HepG2 (cell line): ENCODE results near the gene HSPB7. TPM values are rescaled to one million over a fixed set of nuclear protein-coding genes. Genes with fewer than 3 reads are reported as not detected.

ENCODE experiments used
- AGO2 ChIP-seq: fragments of 200-400 bp; formaldehyde crosslinking; optimal IDR thresholded peaks from 2 replicates; pipeline ENCODE3; 2017; ENCODE audit warnings: mild to moderate bottlenecking, low read depth, low read length, moderate library complexity
- EED ChIP-seq: sonication (generic); formaldehyde crosslinking; IDR thresholded peaks from 2 replicates; pipeline ENCODE4 v1.5.0; 2020; ENCODE audit warnings: mild to moderate bottlenecking, missing genetic modification reagents
- ETV5 ChIP-seq: IDR thresholded peaks from 2 replicates; pipeline ENCODE4 v1.6.1; 2018; ENCODE audit warnings: missing biosample characterization, missing genetic modification reagents, inconsistent platforms, borderline replicate concordance
- GLMP ChIP-seq: sonication (generic); formaldehyde crosslinking; IDR thresholded peaks from 2 replicates; pipeline ENCODE4 v1.9.0; 2021; ENCODE audit warnings: missing genetic modification reagents, mild to moderate bottlenecking, borderline replicate concordance
- HOXD1 ChIP-seq: sonication (generic); formaldehyde crosslinking; IDR thresholded peaks from 2 replicates; pipeline ENCODE4 v1.5.0; 2020; ENCODE audit warnings: missing genetic modification reagents
- JDP2 ChIP-seq: sonication (generic); formaldehyde crosslinking; IDR thresholded peaks from 2 replicates; pipeline ENCODE4 v1.8.1; 2022; ENCODE audit warnings: missing genetic modification reagents, borderline replicate concordance
- NR2C2 ChIP-seq: sonication (generic); formaldehyde crosslinking; IDR thresholded peaks from 2 replicates; pipeline ENCODE4 v1.4.0; 2020; ENCODE audit warnings: missing genetic modification reagents, mild to moderate bottlenecking, moderate library complexity, borderline replicate concordance
- NR2F6 ChIP-seq, 2 experiments: IDR thresholded peaks; 2 replicates each; pipeline ENCODE4 v1.6.1; 2016; ENCODE audit warnings: antibody characterized with exemption in 1 of 2, mild to moderate bottlenecking in 1 of 2
- NRL ChIP-seq: sonication (generic); formaldehyde crosslinking; IDR thresholded peaks from 2 replicates; pipeline ENCODE4 v1.5.0; 2020; ENCODE audit warnings: missing genetic modification reagents, mild to moderate bottlenecking, moderate library complexity, borderline replicate concordance
- PBX2 ChIP-seq: IDR thresholded peaks from 2 replicates; pipeline ENCODE4 v1.6.1; 2016; ENCODE audit warnings: control low read depth
- SAP130 ChIP-seq: IDR thresholded peaks from 2 replicates; pipeline ENCODE4 v1.6.1; 2016; ENCODE audit warnings: low read depth
- SCMH1 ChIP-seq: sonication (generic); formaldehyde crosslinking; IDR thresholded peaks from 2 replicates; pipeline ENCODE4 v1.9.0; 2021; ENCODE audit warnings: missing genetic modification reagents, mild to moderate bottlenecking, borderline replicate concordance
- SIX4 ChIP-seq: sonication (generic); formaldehyde crosslinking; IDR thresholded peaks from 2 replicates; pipeline ENCODE4 v1.4.0; 2020; ENCODE audit warnings: missing genetic modification reagents
- SP1 ChIP-seq, 2 experiments: fragments of 450-650 bp in 1 of 2; sonication (generic) in 1 of 2; formaldehyde crosslinking in 1 of 2; IDR thresholded peaks; 2 replicates each; pipeline versions ENCODE4 v1.4.0 to v1.6.1; 2016 to 2020; ENCODE audit warnings: missing genetic modification reagents in 1 of 2
- STAG1 ChIP-seq: sonication (generic); formaldehyde crosslinking; IDR thresholded peaks from 2 replicates; pipeline ENCODE4 v1.4.0; 2020; ENCODE audit warnings: missing genetic modification reagents
- UBTF ChIP-seq: sonication (generic); formaldehyde crosslinking; IDR thresholded peaks from 2 replicates; pipeline ENCODE4 v1.4.0; 2020; ENCODE audit warnings: mild to moderate bottlenecking, missing genetic modification reagents
- WIZ ChIP-seq: sonication (generic); formaldehyde crosslinking; IDR thresholded peaks from 2 replicates; pipeline ENCODE4 v1.5.1; 2020; ENCODE audit warnings: mild to moderate bottlenecking, missing genetic modification reagents
- XRCC5 ChIP-seq: fragments of 200-400 bp; formaldehyde crosslinking; optimal IDR thresholded peaks from 2 replicates; pipeline ENCODE3; 2017; ENCODE audit warnings: mild to moderate bottlenecking, low read length
- ZBTB14 ChIP-seq: sonication (generic); formaldehyde crosslinking; IDR thresholded peaks from 2 replicates; pipeline ENCODE4 v1.4.0; 2020; ENCODE audit warnings: missing genetic modification reagents
- ZBTB7B ChIP-seq: sonication (generic); formaldehyde crosslinking; IDR thresholded peaks from 2 replicates; pipeline ENCODE4 v1.4.0; 2020; ENCODE audit warnings: missing genetic modification reagents
- ZGPAT ChIP-seq: IDR thresholded peaks from 2 replicates; pipeline ENCODE4 v1.6.1; 2016; ENCODE audit warnings: mild to moderate bottlenecking
- ZNF354B ChIP-seq: sonication (generic); formaldehyde crosslinking; IDR thresholded peaks from 2 replicates; pipeline ENCODE4 v1.8.0; 2022; ENCODE audit warnings: mild to moderate bottlenecking, missing genetic modification reagents
- ZNF543 ChIP-seq: sonication (generic); formaldehyde crosslinking; IDR thresholded peaks from 2 replicates; pipeline ENCODE4 v1.4.0; 2020; ENCODE audit warnings: mild to moderate bottlenecking, missing genetic modification reagents
- ZNF672 ChIP-seq: sonication (generic); formaldehyde crosslinking; IDR thresholded peaks from 2 replicates; pipeline ENCODE4 v1.8.1; 2022; ENCODE audit warnings: missing genetic modification reagents
- polyA plus RNA-seq, 8 experiments: library from polyadenylated mRNA; depleted of rRNA in 3 of 8; stranded (reverse) in 7 of 8; unstranded in 1 of 8; fragments of >200 nt; fragmentation: Illumina TruSeq in 4 of 8; extraction: Trizol in 4 of 8; gene quantifications; 2 replicates each; pipeline versions ENCODE4 v1.2.1 to v1.2.3, GENCODE V29; 2011 to 2016; ENCODE audit warnings: low read depth in 4 of 8, missing spikeins in 1 of 8, mixed read lengths in 1 of 8; ENCODE audit not compliant: insufficient read depth in 1 of 8
- total RNA-seq, 5 experiments: library from RNA; depleted of rRNA; stranded (reverse); fragments of >200 nt; fragmentation: Illumina TruSeq; extraction: Trizol; gene quantifications; 2 replicates each; pipeline ENCODE4 v1.2.3, GENCODE V29; 2016; ENCODE audit warnings: low read depth in 1 of 5

Gene HSPB7
- total and polyA plus RNA-seq, 2 of the 13 experiments (the other 11 are each of a cell fraction or from before 2014, with no cell fraction given), result 0.20 TPM; not detected in 1

- TF ChIP-seq NRL (CRISPR knock-in tag) (peak; percentile 20; the same call in 1 of the 2 replicates), ZGPAT (CRISPR knock-in tag) (0 out of 2 replicates have a peak, but pooled peaks have one; percentile 19), ETV5 (CRISPR knock-in tag) (peak; percentile 15; the same call in 1 of the 2 replicates), UBTF (peak; percentile 70), WIZ (CRISPR knock-in tag) (0 out of 2 replicates have a peak, but pooled peaks have one; percentile 12), SP1 (IDR thresholded peaks at IDR 0.05) (no peak), SP1 (CRISPR knock-in tag; IDR thresholded peaks at IDR 0.05) (peak; percentile 72), ZNF672 (CRISPR knock-in tag) (0 out of 2 replicates have a peak, but pooled peaks have one; percentile 31), EED (CRISPR knock-in tag) (no peak), ZBTB7B (CRISPR knock-in tag) (peak; percentile 78), SCMH1 (CRISPR knock-in tag) (no peak), AGO2 (peak; percentile 23), SAP130 (peak; percentile 61), HOXD1 (no peak), JDP2 (CRISPR knock-in tag) (no peak), NR2F6 (IDR thresholded peaks at IDR 0.05) (no peak), NR2F6 (CRISPR knock-in tag; IDR thresholded peaks at IDR 0.05) (peak; percentile 67; the same call in 1 of the 2 replicates), XRCC5 (peak; percentile 54), GLMP (CRISPR knock-in tag) (no peak), PBX2 (CRISPR knock-in tag) (no peak), STAG1 (CRISPR knock-in tag) (peak; percentile 40), ZBTB14 (CRISPR knock-in tag) (no peak), SIX4 (CRISPR knock-in tag) (no peak), ZNF543 (CRISPR knock-in tag) (no peak), ZNF354B (0 out of 2 replicates have a peak, but pooled peaks have one; percentile 9), NR2C2 (CRISPR knock-in tag) (peak; percentile 89)
Observed at GRCh38 chr1:15975358-15975804, 42.5 kb downstream of the HSPB7 start (continued).
